ENCODE data around the gene VPS26A.

The VPS26A gene

DNA sequence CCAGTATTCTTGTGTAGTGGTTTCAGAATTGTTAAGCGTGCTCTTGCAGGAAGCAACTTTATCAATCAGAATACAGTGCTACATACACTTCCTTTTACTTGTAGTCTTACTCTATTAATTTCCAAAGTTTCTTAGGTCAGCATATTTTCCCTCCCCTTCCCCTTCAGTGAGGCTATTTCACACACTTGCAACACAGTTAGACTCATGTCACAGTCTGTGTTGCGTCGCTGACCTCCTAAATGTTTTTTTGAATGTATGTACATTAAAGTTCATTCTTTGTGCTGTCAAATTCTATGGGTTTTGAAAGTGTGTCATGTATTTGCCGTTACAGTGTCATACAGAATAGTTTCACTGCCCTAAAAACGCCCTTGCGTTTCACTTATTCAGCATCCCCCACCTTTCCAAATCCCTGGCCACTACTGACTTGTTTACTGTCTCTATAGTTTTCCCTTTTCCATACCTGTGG lies 90.7 kb downstream of the VPS26A start:
- TF ChIP-seq, protein P1, sequence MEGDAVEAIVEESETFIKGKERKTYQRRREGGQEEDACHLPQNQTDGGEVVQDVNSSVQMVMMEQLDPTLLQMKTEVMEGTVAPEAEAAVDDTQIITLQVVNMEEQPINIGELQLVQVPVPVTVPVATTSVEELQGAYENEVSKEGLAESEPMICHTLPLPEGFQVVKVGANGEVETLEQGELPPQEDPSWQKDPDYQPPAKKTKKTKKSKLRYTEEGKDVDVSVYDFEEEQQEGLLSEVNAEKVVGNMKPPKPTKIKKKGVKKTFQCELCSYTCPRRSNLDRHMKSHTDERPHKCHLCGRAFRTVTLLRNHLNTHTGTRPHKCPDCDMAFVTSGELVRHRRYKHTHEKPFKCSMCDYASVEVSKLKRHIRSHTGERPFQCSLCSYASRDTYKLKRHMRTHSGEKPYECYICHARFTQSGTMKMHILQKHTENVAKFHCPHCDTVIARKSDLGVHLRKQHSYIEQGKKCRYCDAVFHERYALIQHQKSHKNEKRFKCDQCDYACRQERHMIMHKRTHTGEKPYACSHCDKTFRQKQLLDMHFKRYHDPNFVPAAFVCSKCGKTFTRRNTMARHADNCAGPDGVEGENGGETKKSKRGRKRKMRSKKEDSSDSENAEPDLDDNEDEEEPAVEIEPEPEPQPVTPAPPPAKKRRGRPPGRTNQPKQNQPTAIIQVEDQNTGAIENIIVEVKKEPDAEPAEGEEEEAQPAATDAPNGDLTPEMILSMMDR (IDR thresholded peaks at IDR 0.05; ENCODE audit: borderline replicate concordance, control extremely low read depth, extremely low read depth, insufficient read depth, missing control alignments): no peak
- in situ Hi-C loops (cut with MboI; ENCODE audit: low sequenced_read_pairs, unreplicated experiment): no loop called here
- DNase-seq (ENCODE audit: low spot score): no peak

DNA sequence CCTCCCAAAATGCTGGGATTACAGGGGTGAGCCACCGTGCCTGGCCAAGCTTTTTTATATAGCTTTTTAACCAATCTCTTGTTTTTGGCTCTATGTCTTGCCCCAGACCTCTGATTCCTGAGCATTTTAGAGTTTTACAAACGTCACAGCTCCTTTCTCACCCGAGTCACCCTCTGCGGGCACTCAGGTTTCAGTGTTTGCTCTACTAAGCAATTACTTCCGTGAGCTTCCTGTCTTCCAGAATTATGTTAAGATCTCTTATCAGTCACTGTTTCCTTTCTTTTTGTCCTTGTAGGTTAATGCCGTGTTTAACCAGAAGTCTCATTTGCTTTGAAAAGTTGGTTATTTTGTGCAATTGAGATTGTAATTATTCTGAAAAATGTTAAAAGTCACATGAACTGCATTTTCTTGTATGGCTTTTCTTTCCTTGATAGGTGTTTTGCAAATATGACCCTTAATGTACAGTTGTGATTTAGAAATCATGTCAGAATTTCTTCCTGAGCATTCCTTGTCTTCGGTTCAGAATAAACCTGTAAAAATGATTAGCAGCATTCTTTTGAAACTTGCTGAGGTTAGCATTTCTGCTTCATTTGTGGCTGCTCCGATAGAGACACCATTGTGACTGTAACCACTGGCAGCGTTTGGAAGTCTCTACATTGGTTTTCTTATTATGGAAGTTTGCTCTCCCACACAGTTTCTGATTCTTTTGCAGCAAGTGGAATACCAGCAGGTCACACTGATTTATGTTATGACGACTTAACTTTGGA lies 91.6 kb downstream of the VPS26A start:
- DNase-seq (ENCODE audit: low spot score): no peak
- in situ Hi-C loops (cut with MboI; ENCODE audit: low sequenced_read_pairs, unreplicated experiment): no loop called here
- TF ChIP-seq, protein P1 (IDR thresholded peaks at IDR 0.05; ENCODE audit: borderline replicate concordance, control extremely low read depth, extremely low read depth, insufficient read depth, missing control alignments): no peak

DNA sequence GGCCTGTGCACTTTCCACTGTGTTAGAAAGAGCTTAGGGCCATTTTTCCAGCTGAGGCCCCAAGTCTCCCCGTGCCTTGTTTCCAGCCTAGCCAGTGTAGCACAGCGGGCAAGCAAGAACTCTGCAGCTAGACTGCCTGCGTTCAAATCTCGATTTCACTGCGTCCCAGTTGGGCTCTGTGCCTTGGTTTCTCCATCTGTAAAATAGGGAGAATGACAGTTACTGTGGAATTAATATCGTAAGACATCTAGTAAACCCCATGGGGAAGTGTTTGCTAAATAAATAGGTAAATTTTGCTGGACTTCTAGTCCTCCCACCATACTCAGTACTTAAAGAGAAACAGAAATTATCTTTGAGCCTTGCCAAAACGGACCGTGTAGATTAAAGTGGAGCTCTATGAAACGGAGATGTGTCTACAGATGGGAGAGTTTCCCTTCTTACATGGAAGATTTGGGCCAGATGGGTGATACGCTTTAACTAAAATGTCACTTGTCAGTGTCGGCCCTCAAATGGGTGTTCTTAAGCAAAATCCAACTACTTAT lies 92.7 kb downstream of the VPS26A start:
- DNase-seq (ENCODE audit: low spot score): no peak
- TF ChIP-seq, protein P1 (IDR thresholded peaks at IDR 0.05; ENCODE audit: borderline replicate concordance, control extremely low read depth, extremely low read depth, insufficient read depth, missing control alignments): no peak
- in situ Hi-C loops (cut with MboI; ENCODE audit: low sequenced_read_pairs, unreplicated experiment): no loop called here

DNA sequence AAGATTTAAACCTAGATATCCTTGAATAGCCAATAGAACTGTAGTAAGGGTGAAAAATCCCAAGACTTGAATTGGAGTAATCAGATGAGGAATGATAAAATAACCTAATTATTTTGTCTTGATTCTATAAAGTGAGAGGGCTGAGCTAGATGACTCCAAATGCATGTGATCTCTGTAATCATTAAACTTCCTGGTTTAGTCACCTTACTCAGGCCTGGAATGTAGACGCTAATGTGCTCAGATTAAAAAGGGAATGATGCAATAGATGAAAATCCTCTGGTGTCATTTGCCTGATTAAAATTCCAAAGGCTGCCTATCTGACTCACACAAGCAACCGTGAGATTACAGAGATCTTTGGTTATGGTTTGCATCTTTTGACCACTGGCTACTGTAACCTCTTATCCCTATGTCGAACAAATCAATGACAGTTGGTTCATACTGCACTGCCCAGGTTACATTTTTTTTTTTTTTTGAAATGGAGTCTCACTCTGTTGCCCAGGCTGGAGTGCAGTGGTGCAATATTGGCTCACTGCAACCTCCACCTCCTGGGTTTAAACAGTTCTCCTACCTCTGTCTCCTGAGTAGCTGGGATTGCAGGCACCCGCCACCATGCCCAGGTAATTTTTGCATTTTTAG lies 93.3 kb downstream of the VPS26A start:
- DNase-seq (ENCODE audit: low spot score): no peak
- in situ Hi-C loops (cut with MboI; ENCODE audit: low sequenced_read_pairs, unreplicated experiment): no loop called here
- TF ChIP-seq, protein P1 (IDR thresholded peaks at IDR 0.05; ENCODE audit: borderline replicate concordance, control extremely low read depth, extremely low read depth, insufficient read depth, missing control alignments): no peak

DNA sequence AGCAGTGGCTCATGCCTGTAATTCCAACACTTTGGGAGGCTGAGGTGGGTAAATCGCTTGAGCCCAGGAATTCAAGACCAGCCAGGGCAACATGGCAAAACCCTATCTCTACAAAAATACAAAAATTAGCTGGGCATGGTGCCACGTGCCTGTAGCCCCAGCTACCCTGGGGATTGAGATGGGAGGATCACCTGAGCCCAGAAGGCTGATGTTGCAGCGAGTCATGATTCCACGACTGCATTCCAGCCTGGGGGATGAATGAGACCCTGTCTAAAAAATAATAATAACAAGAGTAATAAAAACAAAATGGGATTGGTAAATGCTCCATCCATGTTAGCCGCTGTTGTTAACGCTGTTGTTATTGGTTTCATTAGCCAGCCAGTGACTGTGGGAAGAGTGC lies 94.9 kb downstream of the VPS26A start:
- in situ Hi-C loops (cut with MboI; ENCODE audit: low sequenced_read_pairs, unreplicated experiment): no loop called here
- TF ChIP-seq, protein P1 (IDR thresholded peaks at IDR 0.05; ENCODE audit: borderline replicate concordance, control extremely low read depth, extremely low read depth, insufficient read depth, missing control alignments): no peak
- DNase-seq (ENCODE audit: low spot score): no peak

DNA sequence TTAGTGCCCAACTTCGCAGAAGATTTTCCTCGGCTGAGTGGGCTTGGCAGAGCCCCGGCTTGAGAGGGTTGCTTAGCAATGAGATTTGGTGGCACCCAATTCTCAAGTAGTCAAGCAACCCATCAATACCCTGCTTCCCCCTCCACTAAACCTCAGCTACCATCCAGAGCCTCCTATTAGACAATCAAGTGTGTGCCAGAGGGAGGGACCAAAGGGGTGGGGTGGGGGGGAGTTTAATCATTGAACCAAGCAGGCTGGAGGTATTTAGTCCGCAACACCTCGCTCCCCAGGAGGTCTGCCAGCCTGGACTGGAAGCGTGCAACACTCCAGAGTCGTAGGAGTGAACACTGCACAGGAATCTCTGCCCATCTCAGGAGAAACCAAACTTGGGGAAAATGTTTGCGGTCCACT lies 96.1 kb downstream of the VPS26A start, which contains the start of gene HKDC1:
TSS of gene HKDC1 (plus strand) at position 292 of the 411 bp plus-strand sequence. CDS start at position 396, 104 bp downstream.
- TF ChIP-seq, protein P1 (IDR thresholded peaks at IDR 0.05; ENCODE audit: borderline replicate concordance, control extremely low read depth, extremely low read depth, insufficient read depth, missing control alignments): no peak
- no peak for DNase-seq (ENCODE audit: low spot score)
- in situ Hi-C loops (cut with MboI; ENCODE audit: low sequenced_read_pairs, unreplicated experiment): loop anchor here (10.0 kb wide), 1 partner anchor 225 kb away; no protein-coding TSS in a partner anchor

Measured in GM13976 (cell line).